Measurements from ENCODE around the gene DOCK9.

The DOCK9 gene, protein sequence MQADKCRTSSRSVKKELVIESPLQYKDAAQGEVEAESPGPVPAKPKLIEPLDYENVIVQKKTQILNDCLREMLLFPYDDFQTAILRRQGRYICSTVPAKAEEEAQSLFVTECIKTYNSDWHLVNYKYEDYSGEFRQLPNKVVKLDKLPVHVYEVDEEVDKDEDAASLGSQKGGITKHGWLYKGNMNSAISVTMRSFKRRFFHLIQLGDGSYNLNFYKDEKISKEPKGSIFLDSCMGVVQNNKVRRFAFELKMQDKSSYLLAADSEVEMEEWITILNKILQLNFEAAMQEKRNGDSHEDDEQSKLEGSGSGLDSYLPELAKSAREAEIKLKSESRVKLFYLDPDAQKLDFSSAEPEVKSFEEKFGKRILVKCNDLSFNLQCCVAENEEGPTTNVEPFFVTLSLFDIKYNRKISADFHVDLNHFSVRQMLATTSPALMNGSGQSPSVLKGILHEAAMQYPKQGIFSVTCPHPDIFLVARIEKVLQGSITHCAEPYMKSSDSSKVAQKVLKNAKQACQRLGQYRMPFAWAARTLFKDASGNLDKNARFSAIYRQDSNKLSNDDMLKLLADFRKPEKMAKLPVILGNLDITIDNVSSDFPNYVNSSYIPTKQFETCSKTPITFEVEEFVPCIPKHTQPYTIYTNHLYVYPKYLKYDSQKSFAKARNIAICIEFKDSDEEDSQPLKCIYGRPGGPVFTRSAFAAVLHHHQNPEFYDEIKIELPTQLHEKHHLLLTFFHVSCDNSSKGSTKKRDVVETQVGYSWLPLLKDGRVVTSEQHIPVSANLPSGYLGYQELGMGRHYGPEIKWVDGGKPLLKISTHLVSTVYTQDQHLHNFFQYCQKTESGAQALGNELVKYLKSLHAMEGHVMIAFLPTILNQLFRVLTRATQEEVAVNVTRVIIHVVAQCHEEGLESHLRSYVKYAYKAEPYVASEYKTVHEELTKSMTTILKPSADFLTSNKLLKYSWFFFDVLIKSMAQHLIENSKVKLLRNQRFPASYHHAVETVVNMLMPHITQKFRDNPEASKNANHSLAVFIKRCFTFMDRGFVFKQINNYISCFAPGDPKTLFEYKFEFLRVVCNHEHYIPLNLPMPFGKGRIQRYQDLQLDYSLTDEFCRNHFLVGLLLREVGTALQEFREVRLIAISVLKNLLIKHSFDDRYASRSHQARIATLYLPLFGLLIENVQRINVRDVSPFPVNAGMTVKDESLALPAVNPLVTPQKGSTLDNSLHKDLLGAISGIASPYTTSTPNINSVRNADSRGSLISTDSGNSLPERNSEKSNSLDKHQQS (N-terminal part only)

DNA sequence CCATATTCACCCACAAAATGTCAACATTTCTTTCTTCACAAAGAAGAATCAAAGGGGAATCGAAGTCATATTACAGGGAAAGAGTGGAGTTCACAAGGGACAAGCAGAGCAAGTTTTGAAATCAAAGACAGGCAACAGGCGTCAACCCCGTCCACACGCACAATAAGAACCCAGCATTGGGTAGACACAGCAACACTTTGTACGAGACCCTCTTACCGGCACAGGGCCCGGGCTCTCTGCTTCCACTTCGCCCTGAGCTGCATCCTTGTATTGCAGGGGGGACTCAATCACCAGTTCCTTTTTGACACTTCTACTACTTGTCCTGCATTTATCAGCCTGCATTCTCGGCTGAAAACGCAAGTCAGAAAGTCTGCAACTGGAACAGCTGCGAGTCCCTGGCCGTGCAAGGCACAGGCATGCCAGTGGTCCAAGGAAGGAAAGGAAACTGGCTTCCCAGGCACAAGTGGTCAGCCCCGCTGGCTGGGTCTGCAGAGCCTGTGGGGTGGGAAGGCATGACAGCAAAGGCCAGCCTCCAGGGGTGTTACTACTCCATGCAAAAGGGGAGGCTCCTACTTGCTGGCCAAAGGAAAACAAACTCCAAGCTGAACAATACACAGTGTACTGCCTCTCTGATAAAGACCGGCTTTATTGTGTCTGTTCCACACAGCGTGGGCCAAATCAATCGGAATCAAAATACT is at the start of gene DOCK9:
TSS of gene DOCK9 (minus strand) at position 497 of the 698 bp plus-strand sequence. CDS start at position 342, 155 bp downstream.
- DNase-seq: peak; percentile 53

DNA sequence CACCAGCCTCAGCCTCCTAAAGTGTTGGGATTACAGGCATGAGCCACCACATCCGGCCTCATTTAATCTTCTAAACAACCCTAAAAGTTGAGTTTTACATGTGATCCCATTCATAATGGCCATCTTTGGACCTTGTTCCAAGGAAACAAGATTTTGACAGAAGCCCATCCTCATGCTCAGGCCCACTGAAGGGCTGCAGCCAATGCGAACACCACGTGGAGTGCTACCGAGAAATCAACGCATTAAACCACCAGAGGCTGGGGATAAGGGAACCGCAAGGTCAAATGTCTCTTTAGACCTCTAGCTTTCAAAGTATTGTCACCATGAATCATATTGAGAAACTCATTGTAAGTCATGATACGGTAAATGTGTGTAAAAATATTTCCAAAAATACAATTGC is 49.4 kb upstream of the DOCK9 start:
- DNase-seq: no peak

DNA sequence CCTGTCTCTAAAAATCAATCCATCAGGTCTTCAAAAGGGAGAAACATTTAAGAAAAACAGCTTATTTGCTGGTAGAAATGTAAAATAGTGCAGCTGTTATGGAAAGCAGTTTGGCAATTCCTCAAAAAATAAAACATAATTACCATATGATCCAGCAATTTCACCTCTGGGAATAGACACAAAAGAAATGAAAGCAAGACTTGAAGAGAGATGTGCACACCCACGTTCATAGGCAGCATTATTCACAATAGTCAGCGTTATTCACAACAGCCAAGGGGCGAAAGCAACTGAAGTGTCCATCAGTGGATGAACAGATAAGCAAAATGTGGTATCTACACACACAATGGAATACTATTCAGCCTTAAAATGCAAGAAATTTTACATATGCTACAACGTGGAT is 45.1 kb upstream of the DOCK9 start:
- DNase-seq: no peak

DNA sequence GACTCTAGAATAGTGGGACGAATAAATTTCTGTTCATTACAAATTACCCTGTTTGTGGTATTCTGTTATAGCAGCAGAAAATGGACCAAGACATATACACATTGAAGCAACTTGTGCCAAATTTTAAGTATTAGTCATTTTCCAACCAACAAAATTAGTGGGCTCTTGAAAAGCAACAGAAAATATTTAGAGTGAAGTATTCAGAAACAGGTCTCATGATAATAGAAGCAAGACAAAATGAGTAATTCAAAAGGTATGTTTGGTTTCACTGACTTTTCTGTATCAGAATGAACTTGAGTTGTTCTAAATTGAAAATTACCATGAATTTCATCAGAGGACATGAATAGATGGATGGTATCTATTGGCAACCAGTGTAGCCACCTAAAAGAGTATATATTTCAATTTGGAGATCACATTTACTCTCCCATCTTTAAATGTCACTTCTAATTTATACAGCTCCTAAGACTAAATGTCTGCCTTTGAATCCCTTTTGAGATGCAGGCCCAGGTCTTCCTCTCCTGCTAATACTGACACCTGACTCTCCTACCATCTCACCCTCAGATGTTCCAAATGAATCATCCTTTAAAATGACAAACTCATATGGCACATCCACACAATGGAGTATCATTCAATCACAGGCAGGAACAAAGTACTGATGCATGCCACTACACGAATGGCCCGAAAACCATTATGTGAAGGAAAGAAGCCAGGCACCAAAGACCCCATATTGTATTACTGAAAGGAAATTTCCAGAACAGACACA is 40.7 kb upstream of the DOCK9 start:
- no peak for DNase-seq

DNA sequence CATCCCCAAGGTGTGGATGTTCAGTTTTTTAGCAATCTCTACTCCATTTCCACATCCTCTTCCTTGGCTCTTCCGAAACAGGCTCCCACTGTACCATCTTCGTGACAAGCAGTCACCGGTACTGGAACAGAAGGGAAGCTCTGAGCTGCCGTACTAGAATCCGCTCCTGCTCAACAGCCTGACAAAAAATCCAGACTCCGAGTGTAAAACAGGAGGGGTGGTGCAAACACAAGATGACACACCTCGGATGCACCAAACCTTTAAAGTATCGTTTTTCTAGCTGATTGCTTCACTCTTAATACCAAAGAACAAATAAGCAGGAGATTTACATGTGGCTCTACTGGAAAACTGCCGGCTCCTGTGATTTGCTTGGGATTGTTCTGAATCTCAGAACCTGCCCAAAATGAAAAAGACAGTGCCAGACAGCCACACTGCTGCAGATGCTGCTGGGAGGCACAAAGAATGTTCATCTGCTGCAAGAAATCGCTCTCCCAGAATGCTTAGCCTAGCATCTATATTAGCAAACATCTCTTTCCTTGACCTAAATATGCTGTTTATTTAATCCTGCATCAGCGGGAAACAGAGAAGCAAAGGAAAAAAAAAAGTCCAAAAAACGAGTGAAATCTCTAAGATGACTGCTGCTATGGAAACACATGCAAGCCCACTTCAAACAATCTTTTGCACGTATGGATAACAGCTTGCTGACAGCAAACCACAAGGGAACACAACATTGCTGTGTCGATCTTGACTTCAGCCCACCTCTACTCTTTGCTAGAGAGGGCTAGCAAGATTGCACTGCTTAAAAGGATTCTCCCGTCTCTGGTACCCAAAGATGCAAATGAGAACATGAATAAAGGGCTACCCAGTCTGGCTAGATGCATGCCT is 38.0 kb upstream of the DOCK9 start:
- DNase-seq: peak; percentile 26

DNA sequence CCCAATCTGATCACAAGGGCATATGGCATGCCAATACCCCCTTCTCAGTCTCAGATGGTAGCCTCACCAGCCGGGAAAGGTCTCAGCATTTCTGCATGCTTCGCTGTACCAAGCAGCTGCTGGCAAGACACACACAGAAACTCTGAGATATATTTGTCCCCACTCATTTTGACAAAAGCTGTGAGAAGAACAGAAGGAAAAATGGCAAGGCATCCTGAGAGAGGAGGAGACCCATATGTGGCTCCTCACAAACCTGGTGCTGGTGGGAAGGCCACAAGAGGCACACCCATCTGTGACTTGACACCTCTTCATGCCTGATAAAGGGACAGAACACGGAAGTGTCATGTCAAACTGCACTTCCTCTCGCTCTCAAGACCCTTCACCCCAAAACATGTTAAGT is 36.7 kb upstream of the DOCK9 start:
- peak; percentile 21 for DNase-seq

DNA sequence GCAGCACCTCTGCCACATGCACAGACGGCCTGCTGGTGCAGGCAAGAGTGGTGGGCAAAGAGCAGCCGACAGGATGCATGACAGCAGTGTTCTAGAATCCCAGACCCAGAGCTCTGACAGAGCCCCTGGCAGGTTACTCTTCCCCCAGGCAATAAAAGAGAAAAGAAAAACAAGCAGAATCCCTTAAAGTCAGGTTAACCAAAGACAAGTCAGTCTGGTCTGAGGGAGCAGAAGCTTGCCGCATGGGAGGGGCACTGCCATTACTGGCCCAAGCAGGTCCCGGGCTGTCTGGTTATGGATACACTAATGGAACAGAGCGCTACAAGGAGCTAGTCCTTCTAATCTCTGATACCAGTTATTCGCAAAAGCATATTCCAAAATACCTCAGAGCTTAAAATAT is 36.1 kb upstream of the DOCK9 start:
- DNase-seq: peak; percentile 25

DNA sequence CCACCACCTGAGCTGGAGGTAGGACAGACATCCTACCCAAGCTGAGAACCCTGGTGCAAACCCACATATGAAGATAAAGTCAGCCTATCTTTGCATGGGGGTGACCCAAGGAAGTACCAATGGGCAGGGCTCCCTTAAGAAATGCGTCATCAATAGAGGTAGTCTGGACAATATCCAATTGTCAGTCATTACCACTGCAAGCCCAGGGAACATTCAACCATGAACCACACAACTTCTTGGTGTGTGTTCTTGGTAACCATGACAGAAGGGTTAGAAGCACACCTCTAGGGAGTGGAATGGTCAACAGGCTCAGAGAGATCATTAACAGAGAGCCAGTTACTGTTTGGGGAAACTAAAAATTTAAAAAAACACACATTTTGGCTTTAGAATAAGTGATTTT is 34.7 kb upstream of the DOCK9 start:
- no peak for DNase-seq

DNA sequence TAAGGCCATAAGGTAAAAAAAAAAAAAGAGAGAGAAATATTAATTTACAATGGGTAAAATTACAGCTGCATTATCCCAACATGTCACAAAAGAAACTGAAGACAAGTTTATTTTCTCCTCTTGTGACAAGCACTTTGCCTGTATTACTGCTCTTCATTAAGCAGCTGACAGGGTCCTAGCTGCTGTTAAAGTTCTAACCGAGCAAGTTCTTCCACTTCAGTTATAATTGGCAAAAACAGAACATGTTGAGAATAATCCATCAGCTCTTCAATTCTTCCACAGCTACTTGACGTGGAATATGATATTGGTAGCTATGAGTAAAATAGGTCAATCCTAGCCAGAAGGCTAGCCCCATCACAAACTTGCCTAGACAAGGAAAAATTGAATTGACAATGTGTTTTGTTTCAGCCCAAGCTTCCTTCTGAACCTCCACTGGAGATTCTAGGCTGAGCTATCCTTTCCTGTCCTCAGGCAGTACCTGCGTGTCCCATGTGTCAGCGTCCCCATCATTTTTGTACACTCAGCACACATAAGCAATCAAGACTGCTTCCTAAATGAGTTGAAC is 32.2 kb upstream of the DOCK9 start:
- peak; percentile 28 for DNase-seq

DNA sequence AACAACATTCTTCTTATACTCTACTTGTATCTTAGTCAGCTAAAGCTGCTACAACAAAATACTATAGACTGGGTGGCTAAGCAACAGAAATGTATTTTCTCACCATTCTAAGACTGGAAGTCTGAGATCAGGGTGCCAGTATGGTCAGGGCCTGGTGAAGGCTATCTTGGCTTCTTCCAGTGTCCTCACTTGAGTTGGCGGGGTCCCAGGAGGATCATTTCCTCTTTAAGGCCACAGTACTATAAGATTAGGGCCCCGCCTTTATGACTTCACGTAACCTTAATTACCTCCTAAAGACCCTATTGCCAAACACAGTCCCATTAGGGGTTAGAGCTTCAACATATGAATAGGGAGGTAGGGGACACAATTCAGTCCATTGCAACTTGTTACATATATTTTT is 30.7 kb upstream of the DOCK9 start:
- DNase-seq: no peak

DNA sequence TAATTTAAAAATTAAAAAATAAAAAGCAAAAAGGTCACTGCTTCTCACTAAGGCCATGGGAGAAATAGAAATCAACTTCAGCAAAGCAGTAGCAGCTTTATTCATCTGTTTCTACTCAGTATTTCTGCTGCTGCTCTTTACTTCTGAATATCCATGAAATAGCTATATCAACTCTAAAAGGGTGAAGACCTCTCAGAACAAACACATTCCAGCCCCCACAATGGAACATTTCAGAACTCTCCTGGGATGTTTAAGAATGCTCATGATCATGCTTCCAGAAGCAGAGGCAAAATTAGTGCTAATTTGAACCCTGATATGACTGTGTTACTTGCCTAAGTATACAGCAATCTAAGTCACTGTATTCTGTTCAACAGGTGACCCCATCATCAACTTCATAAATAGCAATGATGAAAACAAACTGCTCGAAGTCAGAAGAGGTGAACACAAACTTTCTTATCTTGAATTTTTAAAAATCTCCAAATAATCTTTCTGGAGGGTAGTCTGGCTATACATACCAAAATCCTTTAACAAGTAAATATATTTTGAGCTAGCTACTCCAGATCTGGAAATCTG is 29.6 kb upstream of the DOCK9 start:
- DNase-seq: no peak

DNA sequence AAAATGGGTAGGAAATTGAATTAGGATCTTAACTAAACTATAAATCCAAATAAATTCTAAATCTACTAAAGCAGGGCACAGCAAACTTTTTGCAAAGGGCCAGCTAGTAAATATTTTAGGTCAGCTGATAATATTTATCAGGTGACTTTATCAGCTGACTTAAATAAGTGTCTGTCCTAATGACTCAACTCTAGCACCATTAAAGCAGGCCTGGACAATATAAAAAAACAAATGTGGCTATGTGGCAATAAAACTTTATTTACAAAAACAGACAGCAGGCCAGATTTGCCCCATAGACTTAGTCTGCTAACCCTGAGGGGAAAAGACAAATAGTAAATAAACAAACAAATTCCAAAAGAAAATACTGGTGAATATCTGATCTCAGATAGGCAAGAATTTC is 27.7 kb upstream of the DOCK9 start:
- no peak for DNase-seq

DNA sequence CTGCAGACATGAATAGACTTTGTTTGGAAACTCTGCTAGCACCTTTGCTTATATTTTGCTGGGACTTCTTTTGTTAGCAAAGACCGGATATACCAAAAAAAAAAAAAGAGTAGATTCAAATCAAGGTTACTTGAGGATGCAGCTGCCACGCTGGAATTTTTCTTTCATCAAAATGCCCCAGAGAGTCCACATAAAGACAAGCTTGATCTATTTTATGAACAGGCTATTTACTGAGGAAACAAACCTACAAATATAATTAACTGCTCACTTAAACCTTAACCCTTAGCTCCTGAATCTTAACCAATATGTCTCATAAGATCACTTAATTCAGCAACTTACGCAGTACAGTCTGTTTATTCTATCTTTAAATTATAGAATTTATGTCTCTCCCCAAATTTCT is 27.1 kb upstream of the DOCK9 start:
- DNase-seq: no peak

DNA sequence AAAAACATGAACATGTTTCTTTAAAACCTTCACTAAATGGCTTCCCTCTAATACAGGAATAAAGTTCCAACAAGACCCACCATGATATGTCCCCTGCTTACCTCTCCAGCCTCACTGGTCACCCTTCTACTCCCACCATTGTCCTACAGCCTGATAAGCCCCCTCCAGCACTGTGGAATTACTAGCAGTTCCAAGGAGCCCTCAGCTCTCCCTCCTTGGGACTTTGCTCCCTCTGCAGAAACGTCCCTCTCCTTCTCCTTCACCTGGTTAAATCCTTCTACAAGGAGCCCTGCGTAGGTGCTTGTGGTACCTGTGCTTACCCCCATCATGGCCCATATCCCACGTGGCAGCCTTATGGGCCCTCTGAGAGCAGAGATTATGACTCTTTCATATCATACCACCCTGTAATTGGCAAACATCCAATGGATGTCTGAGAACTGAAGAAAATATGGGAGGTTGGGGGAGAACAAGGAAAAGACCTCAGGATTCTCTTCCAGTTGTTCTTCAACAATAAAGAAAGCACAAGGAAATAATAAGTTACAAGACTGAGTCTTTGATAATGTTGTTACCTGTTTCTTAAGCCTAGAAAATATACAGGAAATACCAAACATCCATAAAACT is 26.1 kb upstream of the DOCK9 start:
- no peak for DNase-seq

DNA sequence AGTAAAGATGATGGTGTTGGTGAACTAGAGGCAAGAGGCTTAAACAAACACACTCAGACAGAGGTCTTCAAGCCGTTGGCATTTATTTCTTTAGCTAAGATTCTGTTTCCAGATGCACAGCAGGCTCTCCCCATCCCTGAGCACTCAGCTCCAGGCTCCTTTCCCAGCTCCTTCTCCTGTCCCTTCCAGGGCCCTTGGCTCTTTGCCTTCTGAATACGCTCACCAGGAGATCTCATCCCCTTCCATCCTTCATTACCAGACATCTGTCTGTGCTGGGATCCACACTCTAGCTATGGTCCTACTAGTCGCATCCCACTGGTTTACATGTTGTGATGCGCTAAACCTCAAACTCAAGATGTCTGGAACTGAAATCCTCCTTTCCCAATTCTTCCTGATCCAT is 25.3 kb upstream of the DOCK9 start:
- no peak for DNase-seq

DNA sequence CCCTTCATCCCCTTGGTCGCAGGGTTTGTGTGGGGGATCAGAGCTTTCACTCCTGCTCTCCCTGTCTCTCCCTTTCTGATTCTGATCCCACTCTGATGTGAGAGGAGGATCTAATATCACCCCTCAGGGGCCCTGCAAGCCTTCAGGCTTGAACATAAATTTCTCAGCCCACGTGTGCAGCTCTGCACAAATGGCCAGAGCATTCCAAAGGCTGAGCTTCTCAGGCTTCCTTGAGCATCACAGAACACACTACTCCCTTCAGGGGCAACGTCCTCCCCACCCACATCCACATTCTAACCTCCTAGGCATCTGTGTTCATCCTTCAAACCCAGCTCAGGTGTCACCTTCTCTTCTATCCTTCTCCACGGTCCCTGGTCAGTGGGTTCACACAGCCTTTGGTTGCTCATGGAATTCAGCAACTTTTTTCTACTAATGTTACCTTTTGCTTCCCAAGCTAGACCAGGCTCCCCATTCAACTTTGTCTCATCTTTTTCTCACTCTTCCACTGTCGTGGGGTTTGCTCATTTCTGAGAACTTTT is 24.4 kb upstream of the DOCK9 start:
- no peak for DNase-seq

DNA sequence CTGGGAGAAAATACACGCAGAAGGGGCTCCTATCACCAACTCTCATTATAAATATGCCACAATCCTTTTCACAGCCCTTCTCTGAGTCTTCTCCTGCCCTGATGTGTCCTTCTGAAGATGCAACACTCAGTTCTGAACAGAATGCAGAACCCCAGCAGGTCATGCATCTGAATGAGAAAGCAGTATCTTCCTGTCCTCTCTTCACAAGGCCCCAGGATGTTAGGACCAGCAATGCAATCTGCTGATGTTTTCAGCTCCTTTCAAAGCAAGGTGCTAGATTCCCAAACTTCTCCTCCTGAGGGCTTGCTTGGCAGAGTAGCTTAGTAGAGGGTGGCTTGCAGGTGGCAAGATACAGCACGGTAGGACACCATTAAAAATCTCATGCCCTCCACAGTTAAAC is 22.3 kb upstream of the DOCK9 start:
- DNase-seq: no peak

DNA sequence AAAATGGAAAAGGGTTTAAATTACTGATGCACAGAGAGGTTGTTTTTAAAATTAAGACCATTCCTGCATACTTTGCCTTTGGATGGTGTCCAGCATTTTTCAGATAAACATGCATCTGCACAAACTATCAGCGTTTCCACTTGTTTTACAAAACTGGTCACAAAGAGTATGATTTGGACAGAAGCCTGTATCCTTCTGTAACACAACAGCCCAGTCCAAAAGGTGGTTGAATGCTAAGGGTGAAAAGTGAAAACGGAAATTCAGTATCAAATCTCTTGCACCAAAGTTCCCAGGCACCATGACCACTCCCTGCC is 21.7 kb upstream of the DOCK9 start:
- DNase-seq: no peak
